CD4-positive, alpha-beta T cell treated with Interleukin-6 at 100 ng/mL for 8 hours (primary cell): Measurements from ENCODE around the gene ADNP.

Experiments used
- DNase-seq: peaks from one replicate; pipeline ENCODE4 v3.0.0-alpha.2; 2020; ENCODE audit warnings: mixed read lengths, low spot score

Gene ADNP

DNA sequence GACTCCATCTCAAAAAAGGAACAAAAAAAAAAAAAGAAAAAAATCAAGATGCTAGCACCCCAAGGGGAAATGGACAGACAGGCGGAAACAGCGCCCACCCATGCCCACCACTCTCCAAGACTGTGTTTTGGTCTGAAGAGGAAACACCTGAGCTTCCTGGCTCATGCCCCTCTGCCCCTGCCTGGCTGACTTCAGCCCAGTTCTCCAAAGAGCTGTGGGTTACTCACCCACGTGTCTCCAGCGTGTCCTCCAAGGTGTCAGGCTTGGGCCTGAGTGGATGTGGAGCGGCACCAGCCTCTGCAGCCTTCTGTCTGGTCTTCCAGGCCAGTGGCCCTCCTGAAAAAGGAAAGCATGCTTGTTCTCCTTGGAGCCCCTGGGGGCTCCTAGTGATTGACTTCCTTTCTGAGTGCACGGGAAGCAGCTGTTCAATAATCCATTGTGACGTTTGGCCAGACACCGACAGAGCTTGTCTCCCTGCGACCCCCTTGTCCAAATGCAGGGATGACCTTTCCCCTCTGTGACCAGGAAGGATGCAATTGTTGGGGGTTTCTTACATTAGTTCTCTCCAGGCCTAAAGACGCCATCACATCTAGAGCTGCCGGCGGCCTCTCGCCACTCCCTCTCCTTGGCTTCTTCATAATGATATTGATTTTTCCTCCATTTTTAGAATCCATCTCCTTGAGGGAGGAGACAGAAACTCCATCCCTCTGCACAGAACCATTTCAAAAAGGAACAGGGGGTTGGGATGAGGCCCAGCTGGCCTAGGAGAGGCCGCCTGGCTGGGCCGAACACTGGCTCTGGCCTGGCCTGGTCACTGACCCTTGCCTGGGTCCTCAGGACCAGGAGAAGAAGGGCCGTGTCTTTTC lies 58.4 kb downstream of the ADNP start:
- no peak for DNase-seq

DNA sequence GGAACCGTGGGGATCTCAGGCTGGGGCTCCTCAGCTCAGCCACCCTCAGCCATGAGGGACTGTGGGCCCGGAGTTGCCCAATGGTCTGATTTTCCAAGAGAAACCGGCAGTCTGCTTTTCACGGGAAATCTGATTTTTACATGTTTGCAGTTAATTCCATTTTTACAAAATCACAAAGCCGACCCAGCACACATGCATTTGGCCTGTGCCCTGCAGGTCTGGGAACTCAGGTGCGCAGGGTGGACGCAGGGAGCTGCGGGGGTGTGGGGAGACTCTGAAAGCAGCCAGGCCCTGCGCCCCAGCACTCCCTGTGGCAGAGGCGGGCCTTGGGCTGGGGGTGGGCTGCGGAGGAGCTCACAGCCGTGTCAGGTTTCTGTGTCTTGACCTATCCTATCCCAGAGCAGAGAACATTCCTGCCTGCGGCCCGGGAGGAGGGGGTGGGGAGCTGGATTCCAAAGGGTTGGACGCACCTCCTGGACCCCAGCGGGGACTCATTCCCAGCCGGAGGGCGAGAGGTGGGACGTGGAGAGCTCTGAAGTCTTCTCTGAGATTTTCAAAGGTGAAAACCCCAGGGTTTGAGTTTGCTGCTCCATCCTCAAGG lies 60.6 kb downstream of the ADNP start:
- no peak for DNase-seq

GRCh38 chr20:50868509-50869495 lies 62.4 kb downstream of the ADNP start:
- DNase-seq: no peak

- no peak for DNase-seq
These were observed 63.4 kb downstream of the ADNP start for GRCh38 chr20:50867805-50868204.

DNA sequence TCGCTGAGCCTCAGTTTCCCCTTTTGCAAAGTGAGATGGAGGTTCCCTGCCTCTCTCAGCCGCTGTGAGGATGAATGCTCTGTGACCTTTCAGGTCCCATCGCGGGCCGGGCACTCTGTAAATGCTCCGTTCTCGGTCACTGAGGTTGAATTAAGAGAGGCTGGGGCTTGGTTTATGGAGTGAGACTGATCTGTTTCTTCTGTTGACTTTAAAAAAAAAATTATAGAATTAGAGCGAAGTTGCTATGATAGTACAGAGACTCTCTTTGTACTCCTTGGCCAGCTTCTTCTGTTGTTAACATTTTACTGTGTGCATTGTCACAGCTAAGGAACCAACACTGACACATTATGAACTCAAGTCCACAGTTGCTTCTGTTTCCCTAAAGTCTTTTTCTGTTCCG lies 64.4 kb downstream of the ADNP start:
- no peak for DNase-seq

DNA sequence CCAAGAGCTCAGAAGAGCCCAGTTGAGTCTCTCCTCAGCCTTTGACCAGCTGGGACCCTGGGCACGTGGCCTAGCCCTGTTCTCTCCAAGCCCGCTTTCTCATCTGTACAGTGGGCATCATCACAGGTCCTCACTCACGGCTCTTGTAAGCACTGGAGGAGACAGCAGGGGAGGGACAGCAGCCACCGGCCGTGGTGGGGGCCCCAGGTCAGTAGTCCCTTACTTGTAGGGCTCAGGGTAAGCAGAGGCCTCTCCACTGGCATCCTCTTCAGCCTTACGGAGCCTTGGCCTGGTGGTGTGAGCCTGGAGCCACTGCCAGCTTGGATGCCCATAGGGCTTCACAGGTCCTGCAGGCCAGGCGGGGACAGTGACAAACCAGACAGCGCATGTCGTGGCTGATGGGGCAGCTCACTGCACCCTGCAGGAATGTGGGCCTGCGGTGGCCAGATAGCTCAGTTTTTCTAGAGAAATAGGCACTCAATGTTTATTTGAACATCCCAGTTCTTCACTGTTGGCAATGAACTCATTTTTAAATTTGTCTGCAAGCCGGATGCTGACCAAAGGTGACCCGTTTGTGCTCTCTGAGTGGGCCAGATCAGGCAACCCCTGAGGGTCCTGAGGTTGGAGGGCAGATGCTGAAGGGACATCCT lies 65.1 kb downstream of the ADNP start:
- DNase-seq: no peak

- no peak for DNase-seq
These were observed 65.6 kb downstream of the ADNP start for GRCh38 chr20:50865591-50865990.

- DNase-seq: no peak
These were observed 66.1 kb downstream of the ADNP start for GRCh38 chr20:50865114-50865513.

DNA sequence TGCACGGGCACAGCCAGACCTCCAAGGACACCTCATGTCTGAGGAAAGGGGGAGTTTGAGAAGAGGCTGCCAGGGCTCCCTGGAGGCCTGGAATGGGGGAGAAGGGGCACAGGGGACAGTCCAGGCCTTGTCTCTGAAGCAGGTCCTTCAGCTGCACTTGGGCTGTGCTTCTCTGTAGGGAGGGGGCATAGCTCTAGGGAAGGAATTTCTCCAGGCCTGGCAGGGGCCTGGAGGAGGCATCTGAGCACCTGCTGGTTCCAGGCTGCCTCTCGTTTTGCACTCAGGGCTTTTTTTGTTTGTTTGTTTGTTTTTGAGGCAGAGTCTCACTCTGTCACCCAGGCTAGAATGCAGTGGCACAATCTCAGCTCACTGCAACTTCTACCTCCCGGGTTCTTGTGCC lies 68.7 kb downstream of the ADNP start:
- no peak for DNase-seq

- DNase-seq: no peak
These were observed 70.2 kb downstream of the ADNP start for GRCh38 chr20:50861012-50861411.

GRCh38 chr20:50859161-50859560 lies 72.1 kb downstream of the ADNP start:
- no peak for DNase-seq

- no peak for DNase-seq
These were observed 72.7 kb downstream of the ADNP start for GRCh38 chr20:50858525-50858924.

- DNase-seq: no peak
These were observed 73.9 kb downstream of the ADNP start for GRCh38 chr20:50857348-50857747.

DNA sequence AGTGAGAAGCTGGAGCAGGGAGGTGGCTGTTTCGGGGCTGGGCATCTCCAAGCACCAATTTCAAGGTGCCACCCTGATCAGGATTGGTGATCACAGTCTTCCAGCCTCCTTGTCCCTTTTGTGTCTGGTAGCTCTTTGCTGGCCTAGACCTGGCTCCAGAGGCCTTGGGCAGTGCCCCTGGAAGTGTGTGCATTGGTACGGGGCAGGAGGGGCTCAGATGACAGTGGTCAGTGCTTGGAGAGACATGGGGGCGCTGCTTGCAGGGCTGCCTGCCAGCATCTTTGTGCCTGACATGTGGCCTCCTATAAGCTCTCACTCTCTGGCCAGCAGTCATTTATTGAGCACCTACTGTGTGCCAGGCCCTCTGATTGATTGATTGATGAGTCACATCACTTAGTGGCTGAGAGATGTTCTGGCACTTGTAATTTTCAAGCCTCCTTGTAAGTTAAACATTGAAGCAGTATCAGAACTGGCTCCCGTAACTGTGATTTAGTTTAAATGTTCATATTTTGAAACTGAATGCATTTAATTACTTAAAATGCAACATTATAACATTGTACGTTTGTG lies 74.7 kb downstream of the ADNP start:
- no peak for DNase-seq

DNA sequence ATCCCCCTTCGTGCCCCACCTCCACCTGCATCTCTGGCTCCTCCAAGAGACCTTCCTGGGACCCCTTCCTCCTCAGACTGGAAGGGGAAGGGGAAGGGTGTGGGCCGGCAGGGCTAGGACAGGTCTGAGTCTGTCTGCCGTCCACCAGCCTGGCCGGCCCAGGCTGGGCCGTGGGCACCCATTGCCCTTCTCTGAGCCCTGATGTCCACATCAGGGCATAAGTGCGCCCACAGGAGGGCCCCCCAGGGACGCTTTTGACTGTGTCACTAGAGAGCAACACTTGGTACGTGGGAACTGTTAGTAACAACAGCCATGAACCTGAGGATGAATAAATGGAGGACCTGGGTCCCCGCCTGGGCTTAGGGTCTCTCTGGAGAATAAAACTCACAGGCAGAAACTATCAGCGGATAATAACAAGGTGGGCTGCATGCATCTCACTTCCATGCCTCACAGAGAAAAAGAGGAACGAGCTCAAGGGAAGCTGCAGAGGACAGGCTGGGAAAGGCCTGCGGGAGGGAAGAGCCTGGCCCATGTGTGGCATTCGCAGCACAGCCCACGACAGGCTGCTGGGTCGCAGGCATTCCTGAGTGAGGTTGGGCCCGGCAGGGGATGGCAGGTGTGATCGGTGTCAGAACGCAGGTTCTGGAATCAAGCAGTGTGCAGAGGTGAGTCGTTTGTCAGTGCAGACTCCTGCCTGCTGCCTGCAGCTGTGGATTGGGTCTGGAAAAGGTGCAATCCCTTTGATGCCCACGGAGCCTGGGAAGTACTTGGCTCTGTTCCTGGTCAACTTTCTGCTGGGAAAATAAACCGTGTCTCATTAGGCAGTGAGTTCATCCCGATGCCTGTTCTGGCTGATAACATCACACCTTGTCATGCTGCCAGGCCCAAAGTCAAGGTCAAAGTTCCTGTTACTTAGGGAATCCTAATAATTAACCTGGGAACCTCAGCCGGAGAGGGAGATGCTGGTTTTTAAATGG lies 75.5 kb downstream of the ADNP start:
- no peak for DNase-seq

DNA sequence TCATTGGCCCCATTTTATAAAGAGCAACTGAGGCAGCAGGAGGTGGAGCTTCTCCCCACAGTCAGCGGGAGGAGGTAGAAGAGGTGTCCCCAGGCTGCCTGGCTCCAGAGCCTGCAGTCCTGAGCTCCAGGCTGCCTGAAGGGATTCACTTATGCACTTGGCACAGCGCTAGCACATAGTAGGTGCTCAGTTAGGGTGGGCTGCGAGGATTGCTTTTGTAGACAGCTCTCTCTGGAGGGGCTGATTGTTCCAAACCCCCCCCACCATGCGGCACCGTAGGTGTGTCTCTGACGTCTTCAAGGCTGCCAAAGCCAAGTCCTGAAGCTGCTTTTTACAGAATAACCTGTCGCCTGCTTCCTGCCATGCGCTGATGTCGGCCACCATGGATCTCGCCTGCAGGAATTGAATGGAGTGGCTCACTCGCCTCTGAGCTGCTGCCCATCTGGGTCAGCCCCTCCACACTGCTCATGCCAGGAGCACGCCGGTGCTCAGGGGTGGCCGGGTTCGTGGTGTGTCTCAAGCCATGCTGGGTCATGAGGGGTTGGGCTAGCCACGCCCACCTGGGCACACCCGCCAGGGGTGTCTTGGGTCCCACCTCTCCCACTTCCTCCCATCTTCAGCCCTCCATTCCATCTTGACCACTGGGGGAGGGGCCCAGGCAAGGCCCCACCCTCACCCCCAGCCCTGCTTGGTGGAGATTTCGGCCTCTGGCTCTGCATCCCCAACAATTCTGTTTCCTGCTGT lies 76.6 kb downstream of the ADNP start:
- no peak for DNase-seq

GRCh38 chr20:50852085-50852484 lies 79.2 kb downstream of the ADNP start:
- no peak for DNase-seq

DNA sequence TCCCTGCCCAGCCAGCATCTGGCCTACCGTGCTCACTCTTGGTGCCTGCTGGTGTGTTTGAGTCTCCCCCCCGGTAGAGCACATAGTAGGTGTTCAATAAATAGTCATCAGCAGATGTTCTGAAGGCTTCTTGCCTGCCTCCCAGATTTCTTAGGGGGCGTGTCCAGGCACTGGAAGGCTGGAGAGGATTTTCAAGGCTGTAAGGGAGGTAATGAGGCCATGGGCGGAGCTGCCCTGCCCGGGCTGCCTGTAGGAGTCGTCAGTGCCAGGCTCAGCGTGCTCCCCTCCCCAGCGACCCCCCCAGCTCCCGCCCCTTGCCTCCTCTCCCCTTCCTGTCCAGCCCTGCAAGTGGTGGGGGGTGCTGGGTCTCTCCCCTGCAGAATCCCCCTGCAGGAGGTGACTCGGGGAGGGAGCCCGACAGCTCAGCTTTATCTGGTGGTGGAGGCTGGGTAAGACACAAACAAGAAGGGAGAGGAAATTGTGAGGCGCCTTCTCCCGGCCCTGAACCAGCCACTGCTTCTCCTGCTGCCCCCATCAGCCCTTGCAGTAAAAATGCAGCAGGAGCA lies 80.4 kb downstream of the ADNP start:
- no peak for DNase-seq
